ENCODE data around the gene LIN52. TPM values are rescaled to one million over a fixed set of nuclear protein-coding genes. Genes with fewer than 3 reads are reported as not detected.

Gene LIN52
- total and polyA plus RNA-seq, 2 of the 8 experiments (the other 6 are each of a cell fraction or from before 2014, with no cell fraction given): 6.8 to 11.6 TPM

DNA sequence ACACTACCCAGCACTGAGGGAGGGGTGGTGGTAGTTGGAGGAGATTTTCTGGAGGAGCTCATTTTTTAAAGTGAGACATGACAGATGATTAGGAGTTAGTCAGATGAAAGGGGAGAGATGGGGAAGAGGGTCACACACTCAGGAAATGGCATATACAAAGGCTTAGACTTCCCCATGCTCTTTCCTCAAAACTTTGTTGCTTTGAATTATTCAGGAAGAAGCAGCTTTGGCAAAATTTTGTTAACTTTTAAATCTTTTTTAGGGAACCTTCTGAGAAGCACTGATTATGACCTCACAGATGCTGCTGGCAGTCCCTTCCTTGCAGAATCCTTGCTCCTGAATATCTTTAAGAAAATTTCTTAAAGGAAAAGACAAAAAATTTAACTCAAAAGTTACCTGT lies 20.3 kb upstream of the LIN52 start (continued):
- TF ChIP-seq POLR2AphosphoS5 (IDR thresholded peaks at IDR 0.05; ENCODE audit: low read depth, low read length): no peak

Data from H1 (cell line).